ENCODE results near the gene FAM124A. TPM values are rescaled to one million over a fixed set of nuclear protein-coding genes. Genes with fewer than 3 reads are reported as not detected.

Gene FAM124A
- total RNA-seq, 1 donor from 2014 or later: 3.9 TPM

DNA sequence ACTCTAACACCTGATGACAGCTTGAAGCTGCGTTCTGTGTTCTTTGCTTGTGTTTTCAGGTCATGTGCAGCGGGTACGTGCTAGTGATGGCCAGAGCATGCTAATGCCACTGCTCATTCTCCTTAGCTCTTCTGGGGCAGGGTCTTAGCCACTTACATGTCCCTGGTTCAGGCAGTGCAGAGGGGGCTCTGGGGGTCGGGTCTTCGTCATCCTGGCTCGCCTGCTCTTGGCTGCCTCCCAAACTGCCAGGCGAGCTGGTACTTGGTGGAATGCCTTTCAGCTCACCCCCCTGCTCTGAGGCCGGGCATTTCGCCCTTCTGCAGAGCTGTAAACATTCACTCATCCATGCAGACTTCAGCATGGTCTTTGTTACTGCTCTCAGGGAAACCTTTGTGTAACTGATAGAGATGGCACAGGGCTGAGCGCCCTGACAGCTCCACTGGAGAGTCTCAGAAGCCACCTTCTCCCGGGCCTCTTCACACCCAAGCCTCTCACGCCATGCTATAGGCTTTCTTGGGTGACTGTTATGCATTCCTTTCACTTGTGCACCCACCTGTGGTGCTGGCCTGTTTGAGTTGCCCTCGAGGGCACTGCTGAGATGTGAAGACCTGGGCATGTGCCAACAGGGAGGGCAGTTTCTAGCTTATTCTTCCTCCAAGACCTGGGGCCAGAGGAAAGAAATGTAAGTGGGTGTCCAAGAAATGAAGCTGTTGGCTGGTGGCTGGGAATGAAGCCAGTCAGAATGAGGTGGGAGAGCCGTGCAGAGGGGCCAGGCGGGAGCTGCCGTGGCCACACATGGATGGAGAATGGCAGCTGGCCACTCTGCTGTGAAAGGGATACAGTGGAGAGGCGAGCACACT lies 24.4 kb downstream of the FAM124A start:
- Histone ChIP-seq H3K4me3 (no peak overlapping the region), H3K4me1 (no peaks in the 10 kb centered on the region), H3K36me3 (no peaks in the 10 kb centered on the region), H3K27ac (no peak overlapping the region), H3K9me3 (no peaks in the 10 kb centered on the region), H3K27me3 (no peaks in the 10 kb centered on the region)
- DNase-seq (no peak), ATAC-seq (peak; percentile 35)
- intact Hi-C loops (cut with DNase I): no loop called here
- TF ChIP-seq, protein P1, sequence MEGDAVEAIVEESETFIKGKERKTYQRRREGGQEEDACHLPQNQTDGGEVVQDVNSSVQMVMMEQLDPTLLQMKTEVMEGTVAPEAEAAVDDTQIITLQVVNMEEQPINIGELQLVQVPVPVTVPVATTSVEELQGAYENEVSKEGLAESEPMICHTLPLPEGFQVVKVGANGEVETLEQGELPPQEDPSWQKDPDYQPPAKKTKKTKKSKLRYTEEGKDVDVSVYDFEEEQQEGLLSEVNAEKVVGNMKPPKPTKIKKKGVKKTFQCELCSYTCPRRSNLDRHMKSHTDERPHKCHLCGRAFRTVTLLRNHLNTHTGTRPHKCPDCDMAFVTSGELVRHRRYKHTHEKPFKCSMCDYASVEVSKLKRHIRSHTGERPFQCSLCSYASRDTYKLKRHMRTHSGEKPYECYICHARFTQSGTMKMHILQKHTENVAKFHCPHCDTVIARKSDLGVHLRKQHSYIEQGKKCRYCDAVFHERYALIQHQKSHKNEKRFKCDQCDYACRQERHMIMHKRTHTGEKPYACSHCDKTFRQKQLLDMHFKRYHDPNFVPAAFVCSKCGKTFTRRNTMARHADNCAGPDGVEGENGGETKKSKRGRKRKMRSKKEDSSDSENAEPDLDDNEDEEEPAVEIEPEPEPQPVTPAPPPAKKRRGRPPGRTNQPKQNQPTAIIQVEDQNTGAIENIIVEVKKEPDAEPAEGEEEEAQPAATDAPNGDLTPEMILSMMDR (IDR thresholded peaks at IDR 0.05): no peak

DNA sequence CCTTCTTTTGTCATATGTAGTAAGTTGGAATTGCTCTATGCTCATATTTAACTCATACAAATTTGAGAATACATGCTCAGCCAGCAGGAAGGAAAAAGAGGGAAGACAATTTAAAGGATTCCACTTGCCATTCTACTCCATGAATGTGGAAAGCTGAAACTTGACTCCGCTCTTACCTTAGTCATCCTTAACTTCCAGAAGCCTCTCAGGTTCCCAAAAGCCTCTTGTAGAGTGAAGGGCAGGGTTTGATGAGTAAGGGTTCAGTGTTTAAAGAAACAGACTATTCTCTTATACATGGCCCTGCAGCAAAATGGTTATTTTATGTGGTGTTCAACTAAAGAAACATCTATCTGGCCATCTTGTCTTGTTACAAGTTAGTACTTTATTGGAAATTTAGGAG lies 27.1 kb downstream of the FAM124A start:
- H3K36me3 ChIP-seq: no peaks in the 10 kb centered on the region

DNA sequence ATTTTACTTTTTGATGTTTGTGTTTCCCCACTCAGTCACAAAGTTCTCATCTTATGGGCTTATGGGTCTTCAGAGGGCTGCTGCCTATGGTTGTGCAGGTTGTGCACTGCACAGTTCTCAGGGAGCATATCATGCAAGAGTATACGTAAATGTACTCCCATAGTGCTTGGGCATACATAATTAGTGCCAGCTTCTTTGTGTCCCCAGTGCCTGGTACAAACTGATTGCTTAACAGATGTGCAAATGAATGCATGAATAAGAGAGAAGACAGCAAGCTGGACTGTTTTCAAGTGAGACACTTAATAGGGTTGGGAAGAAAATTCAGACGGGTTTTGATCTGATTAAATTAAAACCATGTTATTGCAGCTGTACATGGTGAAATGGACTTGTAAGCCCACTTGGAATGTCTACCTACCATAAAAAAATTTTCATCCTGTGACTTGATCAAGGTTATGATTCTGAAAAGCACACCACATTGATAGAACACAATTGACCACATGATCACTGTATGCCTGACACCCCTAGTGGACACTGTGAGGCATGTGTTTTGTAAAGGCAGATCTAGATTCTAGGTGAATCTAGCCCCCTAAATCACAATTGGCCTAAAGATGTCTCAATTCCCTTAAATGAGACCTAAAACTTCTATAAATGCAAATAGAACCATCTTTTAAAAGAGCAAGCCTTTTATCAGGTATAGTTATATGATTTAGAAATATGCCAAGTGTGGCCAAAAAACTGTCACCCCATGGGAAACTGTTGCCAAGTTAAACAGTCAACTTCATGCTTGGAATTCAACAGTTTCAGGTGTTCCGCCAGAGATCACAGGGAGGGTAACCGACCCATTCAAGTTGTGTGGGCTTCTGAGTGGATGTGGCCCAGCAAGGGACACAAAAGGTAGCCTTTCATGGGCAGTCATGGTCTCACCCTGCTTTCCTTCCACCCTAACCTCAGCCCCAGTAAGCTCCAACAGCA lies 27.9 kb downstream of the FAM124A start:
- no peak overlapping the region for H3K4me3 ChIP-seq
- ATAC-seq (peak; percentile 29), DNase-seq (no peak)
- H3K36me3 ChIP-seq: no peaks in the 10 kb centered on the region
- intact Hi-C loops (cut with DNase I): no loop called here
- no peaks in the 10 kb centered on the region for H3K4me1 ChIP-seq
- H3K9me3 ChIP-seq: no peaks in the 10 kb centered on the region
- H3K27me3 ChIP-seq: no peaks in the 10 kb centered on the region
- TF ChIP-seq, protein P1 (IDR thresholded peaks at IDR 0.05): peak; percentile 42
- no peak overlapping the region for H3K27ac ChIP-seq

More for the DNA sequence above, 27.1 kb downstream of the FAM124A start:
- H3K4me1 ChIP-seq: no peaks in the 10 kb centered on the region
- no peak overlapping the region for H3K4me3 ChIP-seq
- TF ChIP-seq, protein P1 (IDR thresholded peaks at IDR 0.05): no peak
- DNase-seq (no peak), ATAC-seq (no peak)
- intact Hi-C loops (cut with DNase I): no loop called here
- no peaks in the 10 kb centered on the region for H3K9me3 ChIP-seq
- no peaks in the 10 kb centered on the region for H3K27me3 ChIP-seq
- H3K27ac ChIP-seq: no peak overlapping the region

DNA sequence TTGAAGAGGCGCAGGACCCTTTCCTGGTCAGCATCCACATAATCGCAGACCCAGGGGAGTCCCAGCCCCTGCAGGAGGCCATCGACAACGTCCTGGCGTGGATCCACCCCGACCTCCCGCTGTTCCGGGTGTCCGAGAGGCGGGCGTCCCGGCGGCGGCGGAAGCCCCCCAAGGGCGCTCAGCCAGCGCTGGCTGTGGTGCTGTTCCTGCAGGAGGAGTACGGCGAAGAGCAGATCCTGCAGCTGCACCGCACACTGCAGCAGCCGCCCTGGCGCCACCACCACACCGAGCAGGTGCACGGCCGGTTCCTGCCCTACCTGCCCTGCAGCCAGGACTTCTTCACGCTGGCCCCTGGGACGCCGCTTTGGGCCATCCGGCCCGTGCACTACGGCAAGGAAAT lies 29.3 kb downstream of the FAM124A start:
- ATAC-seq (no peak), DNase-seq (no peak)
- H3K27me3 ChIP-seq: no peaks in the 10 kb centered on the region
- intact Hi-C loops (cut with DNase I): no loop called here
- no peaks in the 10 kb centered on the region for H3K36me3 ChIP-seq
- TF ChIP-seq, protein P1 (IDR thresholded peaks at IDR 0.05): no peak
- H3K9me3 ChIP-seq: no peaks in the 10 kb centered on the region
- no peak overlapping the region for H3K4me3 ChIP-seq
- H3K4me1 ChIP-seq: no peaks in the 10 kb centered on the region
- no peak overlapping the region for H3K27ac ChIP-seq

DNA sequence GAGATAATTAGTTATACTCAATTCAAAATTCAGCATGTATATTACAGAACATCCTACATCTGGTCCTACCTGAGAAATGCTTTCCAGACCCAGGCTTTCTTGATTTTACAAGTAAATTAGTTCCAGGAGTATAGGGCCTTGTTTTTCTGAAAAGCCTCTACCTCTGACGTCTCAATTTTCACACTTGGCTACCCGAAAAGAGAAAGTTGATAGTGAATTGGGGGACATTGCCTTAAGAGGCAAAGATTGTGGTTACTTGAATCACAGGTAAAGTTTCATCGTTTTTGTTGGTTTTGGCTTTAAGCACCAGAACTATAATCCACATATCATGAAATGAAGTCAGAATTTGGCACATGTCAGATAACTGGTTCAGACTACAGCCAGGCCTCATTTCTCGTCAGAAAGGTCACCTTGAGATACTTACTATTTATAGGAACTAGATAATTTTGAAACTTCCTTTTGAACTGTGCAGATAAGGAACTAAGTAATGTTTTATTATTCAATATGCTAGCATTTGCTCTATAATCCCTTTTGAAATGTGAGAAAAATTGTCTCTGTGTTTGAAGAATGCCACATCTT lies 30.8 kb downstream of the FAM124A start:
- ATAC-seq: no peak

More for the DNA sequence above, 30.8 kb downstream of the FAM124A start:
- Histone ChIP-seq H3K4me3 (no peak overlapping the region), H3K27ac (no peak overlapping the region), H3K36me3 (no peaks in the 10 kb centered on the region), H3K27me3 (no peaks in the 10 kb centered on the region), H3K4me1 (no peaks in the 10 kb centered on the region), H3K9me3 (no peaks in the 10 kb centered on the region)
- DNase-seq: no peak
- TF ChIP-seq, protein P1 (IDR thresholded peaks at IDR 0.05): no peak
- intact Hi-C loops (cut with DNase I): no loop called here

Measured in upper lobe of right lung (tissue), 1 donor.